Astrocyte (in vitro differentiated cells and primary cell): ENCODE data around the gene LRRC7.

Source experiments
- CTCF ChIP-seq: IDR thresholded peaks from 2 replicates; pipeline ENCODE4 v1.5.1; 2011; ENCODE audit warnings: low read depth, mild to moderate bottlenecking, inconsistent platforms, low read length, moderate library complexity; ENCODE audit not compliant: insufficient read depth
- EZH2 ChIP-seq: IDR thresholded peaks from 2 replicates; pipeline ENCODE4 v1.6.1; 2012; ENCODE audit warnings: mild to moderate bottlenecking, low read length, inconsistent platforms; ENCODE audit not compliant: insufficient read depth

- no peak for TF ChIP-seq CTCF
- TF ChIP-seq EZH2 = no peak
These were observed 601.5 kb downstream of the LRRC7 start for GRCh38 chr1:70169018-70169839.
